PC-3 (cell line): Measurements from ENCODE around the gene SORL1. TPM values are rescaled to one million over a fixed set of nuclear protein-coding genes. Genes with fewer than 3 reads are reported as not detected.

ENCODE experiments used
- ATAC-seq: fragments of 200-7000 bp; cut with Tn5 transposase; 2 replicates; pipeline ENCODE4 v1.9.1; 2020; ENCODE audit warnings: mild to moderate bottlenecking, moderate library complexity
- BruUV-seq: library from RNA; stranded (reverse); fragments of 400-500 nt; replicated peaks from 2 replicates; lab custom pipeline; 2021; lab: Mats Ljungman, UMichigan
- CTCF ChIA-PET: fragments of 300-600 bp; sonication (Branson Sonifier 250); formaldehyde crosslinking; loops from one replicate; lab custom pipeline; 2022; ENCODE audit warnings: antibody characterized with exemption; lab: Charles Lee
- POLR2A ChIA-PET: fragments of 300-600 bp; sonication (Branson Sonifier 250); formaldehyde crosslinking; loops from one replicate; lab custom pipeline; 2022; ENCODE audit warnings: antibody characterized with exemption; ENCODE audit not compliant: unreplicated experiment; lab: Charles Lee
- DNase-seq: peaks from one replicate; pipeline ENCODE4 v3.0.0-alpha.2; 2015
- H2AFZ ChIP-seq: fragments of 300-600 bp; sonication (generic); 2 replicates; pipeline ENCODE4 v1.6.0; 2016; ENCODE audit warnings: antibody characterized with exemption, low read length
- H3F3A ChIP-seq: fragments of 300-600 bp; sonication (generic); one replicate; pipeline ENCODE4 v1.6.0; 2017; ENCODE audit warnings: antibody characterized with exemption, low read length, control low read depth, mild to moderate bottlenecking; ENCODE audit not compliant: unreplicated experiment
- H3K27ac ChIP-seq: fragments of 300-600 bp; sonication (generic); 2 replicates; pipeline ENCODE4 v1.5.1; 2016; ENCODE audit warnings: mild to moderate bottlenecking, low read length
- H3K27me3 ChIP-seq: fragments of 300-600 bp; sonication (generic); 2 replicates; pipeline ENCODE4 v1.6.1; 2016; ENCODE audit warnings: low read length, mixed read lengths
- H3K36me3 ChIP-seq: fragments of 300-600 bp; sonication (generic); 2 replicates; pipeline ENCODE4 v1.6.1; 2016; ENCODE audit warnings: low read depth, mixed run types, low read length, mixed read lengths
- H3K4me1 ChIP-seq: fragments of 300-600 bp; sonication (generic); 2 replicates; pipeline ENCODE4 v1.5.1; 2016; ENCODE audit warnings: low read length; ENCODE audit not compliant: insufficient read depth
- H3K4me2 ChIP-seq: fragments of 300-600 bp; sonication (generic); 2 replicates; pipeline ENCODE4 v1.6.0; 2016; ENCODE audit warnings: low read length
- H3K4me3 ChIP-seq: fragments of 300-600 bp; sonication (generic); 2 replicates; pipeline ENCODE4 v1.5.1; 2016; ENCODE audit warnings: mild to moderate bottlenecking, low read length, mixed read lengths
- H3K79me2 ChIP-seq: fragments of 300-600 bp; sonication (generic); 2 replicates; pipeline ENCODE4 v1.6.1; 2017; ENCODE audit warnings: low read length, mixed read lengths
- H3K9ac ChIP-seq: fragments of 300-600 bp; sonication (generic); 2 replicates; pipeline ENCODE4 v1.6.0; 2016; ENCODE audit warnings: mild to moderate bottlenecking, low read length
- H3K9me2 ChIP-seq: fragments of 300-600 bp; sonication (generic); replicated peaks from 2 replicates; pipeline ENCODE4 v1.6.1; 2016; ENCODE audit warnings: mixed run types, low read length, mixed read lengths
- H3K9me3 ChIP-seq: fragments of 300-600 bp; sonication (generic); 2 replicates; pipeline ENCODE4 v1.6.1; 2016; ENCODE audit warnings: low read length, mixed read lengths
- H4K20me1 ChIP-seq: fragments of 300-600 bp; sonication (generic); 2 replicates; pipeline ENCODE4 v1.6.1; 2016; ENCODE audit warnings: low read length, mixed read lengths
- CTCF ChIP-seq: fragments of 300-600 bp; sonication (generic); conservative IDR thresholded peaks from 2 replicates; pipeline ENCODE4 v1.5.1; 2017; ENCODE audit warnings: antibody characterized with exemption, low read depth, mild to moderate bottlenecking, low read length
- EZH2 ChIP-seq: fragments of 300-600 bp; sonication (generic); IDR thresholded peaks from one replicate; pipeline ENCODE4 v1.6.1; 2017; ENCODE audit warnings: antibody characterized with exemption, mild to moderate bottlenecking, low read length; ENCODE audit not compliant: unreplicated experiment
- EZH2phosphoT487 ChIP-seq: fragments of 300-600 bp; sonication (generic); IDR thresholded peaks from 2 replicates; pipeline ENCODE4 v1.6.1; 2018; ENCODE audit warnings: mild to moderate bottlenecking, antibody characterized with exemption, low read length, borderline replicate concordance
- intact Hi-C: fragments of 100-400 bp; cut with micrococcal nuclease; formaldehyde crosslinking; loops from 2 replicates; pipeline ENCODE4 v1.9.0; 2023
- total RNA-seq: library from RNA; depleted of rRNA; stranded (reverse); fragments of >200 nt; gene quantifications from 2 replicates; pipeline ENCODE4 v1.2.3, GENCODE V29; 2014

Gene SORL1
- total RNA-seq, 1 experiment from 2014 or later = 53.7 TPM

GRCh38 chr11:121614636-121615240 is 162.6 kb downstream of the SORL1 start:
- Histone ChIP-seq H3K9ac (no peak overlapping the region), H3K9me3 (no peaks in the 10 kb centered on the region), H3F3A (no peaks in the 10 kb centered on the region), H3K27me3 (no peaks in the 10 kb centered on the region), H4K20me1 (no peaks in the 10 kb centered on the region), H3K27ac (peak overlapping the region; percentile 7; the same call in 1 of the 2 replicates), H3K4me2 (peak overlapping the region; percentile 49), H3K4me3 (no peak overlapping the region), H3K4me1 (peaks cover 27% of the 10 kb centered on the region), H2AFZ (no peak overlapping the region), H3K36me3 (peaks cover 36% of the 10 kb centered on the region), H3K79me2 (no peaks in the 10 kb centered on the region), H3K9me2 (no peaks in the 10 kb centered on the region)
- TF ChIP-seq EZH2phosphoT487 (no peak), CTCF (no peak), EZH2 (no peak)
- ChIA-PET POLR2A (no interaction called here), CTCF (no interaction called here)
- BruUV-seq = no TSS peak
- DNase-seq (peak; percentile 80), ATAC-seq (peak; percentile 57)
- intact Hi-C loops = loop anchor here (1.0 kb wide), 2 partner anchors 16 to 41 kb away; no protein-coding TSS in a partner anchor

GRCh38 chr11:121615501-121615900 is 163.4 kb downstream of the SORL1 start:
- no peaks in the 10 kb centered on the region for H3K27me3 ChIP-seq
- no TSS peak for BruUV-seq
- H3K4me3 ChIP-seq = no peak overlapping the region
- intact Hi-C loops = loop anchor here (1.0 kb wide), 2 partner anchors 15 to 40 kb away; no protein-coding TSS in a partner anchor
- peaks cover 33% of the 10 kb centered on the region for H3K36me3 ChIP-seq
- CTCF ChIA-PET = interaction anchor here (1.0 kb wide), 1 partner anchor 39 kb away, joined by 4 read pairs; no protein-coding TSS in a partner anchor
- H3K9me2 ChIP-seq = no peaks in the 10 kb centered on the region
- no peaks in the 10 kb centered on the region for H3K79me2 ChIP-seq
- no peak for TF ChIP-seq EZH2phosphoT487
- no peak for TF ChIP-seq EZH2
- TF ChIP-seq CTCF = no peak
- no peaks in the 10 kb centered on the region for H4K20me1 ChIP-seq
- no peak overlapping the region for H3K9ac ChIP-seq
- peak; percentile 74 for DNase-seq
- no peaks in the 10 kb centered on the region for H3F3A ChIP-seq
- peak; percentile 85 for ATAC-seq
- H3K4me1 ChIP-seq = peaks cover 27% of the 10 kb centered on the region
- peak overlapping the region; percentile 49 for H3K4me2 ChIP-seq
- POLR2A ChIA-PET = interaction anchor here (0.6 kb wide), 1 partner anchor 151 kb away, joined by 3 read pairs; no protein-coding TSS in a partner anchor
- no peak overlapping the region for H2AFZ ChIP-seq
- H3K27ac ChIP-seq = peak overlapping the region; percentile 7; the same call in 1 of the 2 replicates
- H3K9me3 ChIP-seq = no peaks in the 10 kb centered on the region

- no peak for ATAC-seq
- H3K9me3 ChIP-seq = no peaks in the 10 kb centered on the region
- intact Hi-C loops = no loop called here
- CTCF ChIA-PET = no interaction called here
- no TSS peak for BruUV-seq
- H4K20me1 ChIP-seq = no peaks in the 10 kb centered on the region
- TF ChIP-seq EZH2phosphoT487 (no peak), CTCF (no peak), EZH2 (no peak)
- H3K4me1 ChIP-seq = peaks cover 27% of the 10 kb centered on the region
- H3K27me3 ChIP-seq = no peaks in the 10 kb centered on the region
- H3F3A ChIP-seq = no peaks in the 10 kb centered on the region
- no peak overlapping the region for H3K4me2 ChIP-seq
- H3K9ac ChIP-seq = no peak overlapping the region
- DNase-seq = no peak
- POLR2A ChIA-PET = no interaction called here
- H3K9me2 ChIP-seq = no peaks in the 10 kb centered on the region
- H2AFZ ChIP-seq = no peak overlapping the region
- no peaks in the 10 kb centered on the region for H3K79me2 ChIP-seq
- peaks cover 49% of the 10 kb centered on the region for H3K36me3 ChIP-seq
- H3K27ac ChIP-seq = no peak overlapping the region
- H3K4me3 ChIP-seq = no peak overlapping the region
Measured at GRCh38 chr11:121618516-121618915, 166.4 kb downstream of the SORL1 start.
